ENCODE measurements around the gene PPP1R11. TPM values are rescaled to one million over a fixed set of nuclear protein-coding genes. Genes with fewer than 3 reads are reported as not detected.
A peak's percentile ranks its signal among the peaks of the same experiment; 100 is the strongest.

Gene PPP1R11
- total and polyA plus RNA-seq, 9 of the 15 experiments (the other 6 are each of a cell fraction or from before 2014, with no cell fraction given): 17.8 to 94.8 (median 44.6) TPM

DNA sequence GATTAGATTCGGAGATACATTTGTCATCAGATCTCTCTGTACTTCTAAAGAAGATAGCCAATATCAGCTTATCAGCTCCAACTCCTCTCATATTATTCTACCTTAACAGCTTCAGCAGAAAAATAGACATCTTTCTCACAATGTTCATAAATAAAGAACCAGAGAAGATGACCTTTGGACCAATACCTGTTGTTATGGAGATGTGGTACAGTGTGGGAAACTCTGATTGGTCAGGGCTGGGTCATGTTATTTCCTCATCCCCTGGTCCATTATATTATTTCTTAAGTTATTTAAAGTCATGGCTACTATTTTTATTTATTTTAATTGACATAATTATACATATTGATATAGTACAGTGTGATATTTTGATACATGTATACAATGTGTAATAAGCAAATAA is 41.8 kb upstream of the PPP1R11 start:
- Histone ChIP-seq H2AFZ (ENCODE audit: low read depth, low read length) (no peak overlapping the region), H3K4me2 (ENCODE audit: insufficient read depth, low read length) (no peak overlapping the region), H3K4me3 (no peak overlapping the region), H3K36me3 (ENCODE audit: control insufficient read depth, insufficient read depth, low read length) (no peaks in the 10 kb centered on the region), H3K9ac (ENCODE audit: insufficient read depth in 1 of 2, low read depth in 2 of 2, low read length in 2 of 2) (no peak overlapping the region), H3K9me1 (ENCODE audit: control insufficient read depth, insufficient read depth, low read length) (no peaks in the 10 kb centered on the region), H3K4me1 (replicated peaks in 1 of 2; ENCODE audit: control insufficient read depth in 2 of 2, insufficient read depth in 2 of 2, low read length in 2 of 2) (no peaks in the 10 kb centered on the region), H4K20me1 (replicated peaks; ENCODE audit: control insufficient read depth, insufficient read depth, low read length) (no peaks in the 10 kb centered on the region), H3K27me3 (ENCODE audit: control insufficient read depth in 2 of 2, insufficient read depth in 2 of 2, low read length in 2 of 2) (no peaks in the 10 kb centered on the region), H3K27ac (ENCODE audit: extremely low read depth, low read depth, low read length) (no peak overlapping the region), H3K79me2 (ENCODE audit: control insufficient read depth, insufficient read depth, low read length) (no peaks in the 10 kb centered on the region), H3K9me3 (replicated peaks; ENCODE audit: control insufficient read depth, insufficient read depth, low read depth, low read length) (no peaks in the 10 kb centered on the region)
- WGBS (ENCODE audit: insufficient coverage, low coverage, missing lambda C conversion rate): 70% methylated on average over 1 of the region's 1 CpG
- POLR2A ChIA-PET: no interaction called here
- no peak for ATAC-seq
- BruUV-seq (replicated peaks): no TSS peak
- CTCF ChIA-PET (ENCODE audit: low intra/inter-chr PET ratio): interaction anchor here (0.7 kb wide), 1 partner anchor 12 kb away, joined by 3 read pairs; no protein-coding TSS in a partner anchor
- in situ Hi-C loops (cut with MboI) (no loop called here), intact Hi-C loops (cut with micrococcal nuclease) (no loop called here)
- TF ChIP-seq SRSF1 (IDR thresholded peaks at IDR 0.05; ENCODE audit: low read depth, low read length): no peak
- no peak for TF ChIP-seq CHAMP1 (IDR thresholded peaks at IDR 0.05)
- TF ChIP-seq PYGO2 (tag; IDR thresholded peaks at IDR 0.05): no peak
- TF ChIP-seq, protein P1, sequence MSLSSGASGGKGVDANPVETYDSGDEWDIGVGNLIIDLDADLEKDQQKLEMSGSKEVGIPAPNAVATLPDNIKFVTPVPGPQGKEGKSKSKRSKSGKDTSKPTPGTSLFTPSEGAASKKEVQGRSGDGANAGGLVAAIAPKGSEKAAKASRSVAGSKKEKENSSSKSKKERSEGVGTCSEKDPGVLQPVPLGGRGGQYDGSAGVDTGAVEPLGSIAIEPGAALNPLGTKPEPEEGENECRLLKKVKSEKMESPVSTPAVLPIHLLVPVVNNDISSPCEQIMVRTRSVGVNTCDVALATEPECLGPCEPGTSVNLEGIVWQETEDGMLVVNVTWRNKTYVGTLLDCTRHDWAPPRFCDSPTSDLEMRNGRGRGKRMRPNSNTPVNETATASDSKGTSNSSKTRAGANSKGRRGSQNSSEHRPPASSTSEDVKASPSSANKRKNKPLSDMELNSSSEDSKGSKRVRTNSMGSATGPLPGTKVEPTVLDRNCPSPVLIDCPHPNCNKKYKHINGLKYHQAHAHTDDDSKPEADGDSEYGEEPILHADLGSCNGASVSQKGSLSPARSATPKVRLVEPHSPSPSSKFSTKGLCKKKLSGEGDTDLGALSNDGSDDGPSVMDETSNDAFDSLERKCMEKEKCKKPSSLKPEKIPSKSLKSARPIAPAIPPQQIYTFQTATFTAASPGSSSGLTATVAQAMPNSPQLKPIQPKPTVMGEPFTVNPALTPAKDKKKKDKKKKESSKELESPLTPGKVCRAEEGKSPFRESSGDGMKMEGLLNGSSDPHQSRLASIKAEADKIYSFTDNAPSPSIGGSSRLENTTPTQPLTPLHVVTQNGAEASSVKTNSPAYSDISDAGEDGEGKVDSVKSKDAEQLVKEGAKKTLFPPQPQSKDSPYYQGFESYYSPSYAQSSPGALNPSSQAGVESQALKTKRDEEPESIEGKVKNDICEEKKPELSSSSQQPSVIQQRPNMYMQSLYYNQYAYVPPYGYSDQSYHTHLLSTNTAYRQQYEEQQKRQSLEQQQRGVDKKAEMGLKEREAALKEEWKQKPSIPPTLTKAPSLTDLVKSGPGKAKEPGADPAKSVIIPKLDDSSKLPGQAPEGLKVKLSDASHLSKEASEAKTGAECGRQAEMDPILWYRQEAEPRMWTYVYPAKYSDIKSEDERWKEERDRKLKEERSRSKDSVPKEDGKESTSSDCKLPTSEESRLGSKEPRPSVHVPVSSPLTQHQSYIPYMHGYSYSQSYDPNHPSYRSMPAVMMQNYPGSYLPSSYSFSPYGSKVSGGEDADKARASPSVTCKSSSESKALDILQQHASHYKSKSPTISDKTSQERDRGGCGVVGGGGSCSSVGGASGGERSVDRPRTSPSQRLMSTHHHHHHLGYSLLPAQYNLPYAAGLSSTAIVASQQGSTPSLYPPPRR (CRISPR knock-in tag; IDR thresholded peaks at IDR 0.05; ENCODE audit: borderline replicate concordance): no peak
- peak; percentile 15; the same call in 1 of the 2 replicates for TF ChIP-seq RFX1 (IDR thresholded peaks at IDR 0.05)
- DNase-seq (ENCODE audit: extremely low read depth in 1 of 4, low spot score in 3 of 4): no peak
- FAIRE-seq: no peak
